ENCODE results near the gene BACH2.

BACH2 gene

DNA sequence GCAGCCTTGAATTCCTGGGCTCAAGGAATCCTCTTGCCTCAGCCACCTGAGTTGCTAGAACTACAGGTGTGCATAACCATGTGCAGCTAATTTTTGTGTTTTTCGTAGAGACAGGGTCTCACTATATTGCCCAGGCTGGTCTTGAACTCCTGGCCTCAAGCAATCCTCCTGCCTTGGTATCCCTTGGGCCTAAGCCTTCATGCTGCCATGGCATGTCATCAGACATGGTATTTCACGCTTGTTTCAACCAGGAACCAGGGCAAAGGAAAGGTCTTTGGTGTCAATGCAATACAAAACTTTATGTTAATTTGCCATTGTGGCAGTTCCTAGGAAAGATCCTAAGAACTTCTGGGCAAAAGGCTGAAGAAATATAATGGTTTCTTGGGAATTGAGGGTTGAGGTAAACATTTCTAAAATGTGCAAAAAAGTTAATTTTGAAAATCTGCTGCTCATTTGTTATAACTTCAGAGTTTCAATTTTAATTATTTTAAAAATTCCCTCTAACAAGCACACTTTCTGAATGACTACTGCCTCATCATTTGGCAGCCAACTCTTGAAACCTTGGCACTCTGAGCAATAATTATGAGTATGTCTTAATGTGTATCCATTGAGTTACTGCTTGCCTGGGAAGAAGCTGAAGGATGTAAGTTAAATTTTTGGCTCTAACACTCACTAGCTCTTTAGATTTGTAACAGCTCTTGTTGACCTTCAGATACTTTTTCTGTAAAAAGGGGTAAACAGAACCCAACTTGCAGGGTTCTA is 248.3 kb downstream of the BACH2 start:
- TF ChIP-seq, protein P1, sequence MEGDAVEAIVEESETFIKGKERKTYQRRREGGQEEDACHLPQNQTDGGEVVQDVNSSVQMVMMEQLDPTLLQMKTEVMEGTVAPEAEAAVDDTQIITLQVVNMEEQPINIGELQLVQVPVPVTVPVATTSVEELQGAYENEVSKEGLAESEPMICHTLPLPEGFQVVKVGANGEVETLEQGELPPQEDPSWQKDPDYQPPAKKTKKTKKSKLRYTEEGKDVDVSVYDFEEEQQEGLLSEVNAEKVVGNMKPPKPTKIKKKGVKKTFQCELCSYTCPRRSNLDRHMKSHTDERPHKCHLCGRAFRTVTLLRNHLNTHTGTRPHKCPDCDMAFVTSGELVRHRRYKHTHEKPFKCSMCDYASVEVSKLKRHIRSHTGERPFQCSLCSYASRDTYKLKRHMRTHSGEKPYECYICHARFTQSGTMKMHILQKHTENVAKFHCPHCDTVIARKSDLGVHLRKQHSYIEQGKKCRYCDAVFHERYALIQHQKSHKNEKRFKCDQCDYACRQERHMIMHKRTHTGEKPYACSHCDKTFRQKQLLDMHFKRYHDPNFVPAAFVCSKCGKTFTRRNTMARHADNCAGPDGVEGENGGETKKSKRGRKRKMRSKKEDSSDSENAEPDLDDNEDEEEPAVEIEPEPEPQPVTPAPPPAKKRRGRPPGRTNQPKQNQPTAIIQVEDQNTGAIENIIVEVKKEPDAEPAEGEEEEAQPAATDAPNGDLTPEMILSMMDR (IDR thresholded peaks at IDR 0.05; ENCODE audit: insufficient read depth, low read length): no peak
- no peak for TF ChIP-seq GABPA (IDR thresholded peaks at IDR 0.05; ENCODE audit: low read depth)
- TF ChIP-seq POLR2AphosphoS5 (IDR thresholded peaks at IDR 0.05; ENCODE audit: low read depth): no peak
- TF ChIP-seq, protein P2, sequence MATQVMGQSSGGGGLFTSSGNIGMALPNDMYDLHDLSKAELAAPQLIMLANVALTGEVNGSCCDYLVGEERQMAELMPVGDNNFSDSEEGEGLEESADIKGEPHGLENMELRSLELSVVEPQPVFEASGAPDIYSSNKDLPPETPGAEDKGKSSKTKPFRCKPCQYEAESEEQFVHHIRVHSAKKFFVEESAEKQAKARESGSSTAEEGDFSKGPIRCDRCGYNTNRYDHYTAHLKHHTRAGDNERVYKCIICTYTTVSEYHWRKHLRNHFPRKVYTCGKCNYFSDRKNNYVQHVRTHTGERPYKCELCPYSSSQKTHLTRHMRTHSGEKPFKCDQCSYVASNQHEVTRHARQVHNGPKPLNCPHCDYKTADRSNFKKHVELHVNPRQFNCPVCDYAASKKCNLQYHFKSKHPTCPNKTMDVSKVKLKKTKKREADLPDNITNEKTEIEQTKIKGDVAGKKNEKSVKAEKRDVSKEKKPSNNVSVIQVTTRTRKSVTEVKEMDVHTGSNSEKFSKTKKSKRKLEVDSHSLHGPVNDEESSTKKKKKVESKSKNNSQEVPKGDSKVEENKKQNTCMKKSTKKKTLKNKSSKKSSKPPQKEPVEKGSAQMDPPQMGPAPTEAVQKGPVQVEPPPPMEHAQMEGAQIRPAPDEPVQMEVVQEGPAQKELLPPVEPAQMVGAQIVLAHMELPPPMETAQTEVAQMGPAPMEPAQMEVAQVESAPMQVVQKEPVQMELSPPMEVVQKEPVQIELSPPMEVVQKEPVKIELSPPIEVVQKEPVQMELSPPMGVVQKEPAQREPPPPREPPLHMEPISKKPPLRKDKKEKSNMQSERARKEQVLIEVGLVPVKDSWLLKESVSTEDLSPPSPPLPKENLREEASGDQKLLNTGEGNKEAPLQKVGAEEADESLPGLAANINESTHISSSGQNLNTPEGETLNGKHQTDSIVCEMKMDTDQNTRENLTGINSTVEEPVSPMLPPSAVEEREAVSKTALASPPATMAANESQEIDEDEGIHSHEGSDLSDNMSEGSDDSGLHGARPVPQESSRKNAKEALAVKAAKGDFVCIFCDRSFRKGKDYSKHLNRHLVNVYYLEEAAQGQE (IDR thresholded peaks at IDR 0.05; ENCODE audit: insufficient replicate concordance, low read depth): no peak
- no peak for TF ChIP-seq SPI1 (IDR thresholded peaks at IDR 0.05; ENCODE audit: borderline replicate concordance, low read depth)
- Histone ChIP-seq H3K27ac (replicated peaks) (no peak overlapping the region), H3K27me3 (ENCODE audit: insufficient read depth, poor library complexity, severe bottlenecking) (no peaks in the 10 kb centered on the region), H3K4me3 (replicated peaks; ENCODE audit: insufficient read depth, low read length) (no peak overlapping the region)
- no peak for DNase-seq (ENCODE audit: low read depth in 1 of 2, low spot score in 1 of 2)

DNA sequence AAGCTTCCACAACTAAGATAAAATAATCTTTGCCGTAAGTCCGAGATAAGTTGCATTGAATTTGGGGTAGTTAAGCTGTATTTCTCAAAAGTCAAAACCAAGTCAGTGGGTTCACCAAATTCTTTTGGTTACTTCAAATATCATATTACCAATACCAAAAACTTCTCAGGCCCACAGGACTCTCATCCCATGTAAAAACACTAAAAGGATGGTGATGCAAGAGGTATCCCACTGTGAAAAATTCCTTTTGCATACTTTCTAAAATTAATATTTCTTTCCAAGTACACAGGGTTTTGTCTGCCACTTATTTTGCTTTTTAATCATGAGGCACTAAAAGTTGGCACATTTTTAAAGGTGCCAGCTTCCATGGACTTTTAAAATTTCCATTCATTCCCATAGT is 251.1 kb downstream of the BACH2 start:
- Histone ChIP-seq H3K4me3 (replicated peaks; ENCODE audit: insufficient read depth, low read length) (no peak overlapping the region), H3K27me3 (ENCODE audit: insufficient read depth, poor library complexity, severe bottlenecking) (no peaks in the 10 kb centered on the region), H3K27ac (replicated peaks) (no peak overlapping the region)
- DNase-seq (ENCODE audit: low read depth in 1 of 2, low spot score in 1 of 2): no peak
- TF ChIP-seq GABPA (IDR thresholded peaks at IDR 0.05; ENCODE audit: low read depth): no peak
- no peak for TF ChIP-seq SPI1 (IDR thresholded peaks at IDR 0.05; ENCODE audit: borderline replicate concordance, low read depth)
- TF ChIP-seq POLR2AphosphoS5 (IDR thresholded peaks at IDR 0.05; ENCODE audit: low read depth): no peak

DNA sequence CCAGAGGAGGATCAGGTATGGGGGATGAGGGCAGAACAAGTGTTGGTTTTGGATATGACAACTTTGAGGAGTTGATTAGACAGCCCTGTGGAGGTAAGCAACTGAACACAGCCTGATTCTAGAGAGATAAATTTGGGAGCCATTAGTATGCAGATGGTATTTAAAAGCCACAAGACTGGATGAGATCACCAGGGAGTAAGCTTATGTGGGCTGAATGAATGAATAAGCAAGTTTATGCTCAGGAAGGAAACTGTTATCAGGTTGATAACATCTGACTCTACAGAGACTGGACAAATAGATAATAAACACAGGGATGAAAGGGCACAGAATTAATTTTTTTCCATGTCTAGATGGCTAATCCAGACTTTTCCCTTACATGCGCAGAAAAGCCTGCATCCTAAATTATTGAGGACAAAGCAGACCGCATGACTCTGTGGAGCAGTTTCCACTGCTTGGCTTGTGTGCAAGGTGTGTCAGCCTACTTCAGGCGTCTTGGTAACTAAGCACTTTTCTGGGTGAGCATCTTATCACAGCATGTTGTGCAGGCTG is 251.7 kb downstream of the BACH2 start:
- TF ChIP-seq, protein P2 (IDR thresholded peaks at IDR 0.05; ENCODE audit: insufficient replicate concordance, low read depth): no peak
- TF ChIP-seq POLR2AphosphoS5 (IDR thresholded peaks at IDR 0.05; ENCODE audit: low read depth) (no peak), GABPA (IDR thresholded peaks at IDR 0.05; ENCODE audit: low read depth) (no peak), SPI1 (IDR thresholded peaks at IDR 0.05; ENCODE audit: borderline replicate concordance, low read depth) (no peak)
- TF ChIP-seq, protein P1 (IDR thresholded peaks at IDR 0.05; ENCODE audit: insufficient read depth, low read length): no peak
- Histone ChIP-seq H3K27me3 (ENCODE audit: insufficient read depth, poor library complexity, severe bottlenecking) (no peaks in the 10 kb centered on the region), H3K27ac (replicated peaks) (no peak overlapping the region), H3K4me3 (replicated peaks; ENCODE audit: insufficient read depth, low read length) (no peak overlapping the region)
- DNase-seq (ENCODE audit: low read depth in 1 of 2, low spot score in 1 of 2): no peak

DNA sequence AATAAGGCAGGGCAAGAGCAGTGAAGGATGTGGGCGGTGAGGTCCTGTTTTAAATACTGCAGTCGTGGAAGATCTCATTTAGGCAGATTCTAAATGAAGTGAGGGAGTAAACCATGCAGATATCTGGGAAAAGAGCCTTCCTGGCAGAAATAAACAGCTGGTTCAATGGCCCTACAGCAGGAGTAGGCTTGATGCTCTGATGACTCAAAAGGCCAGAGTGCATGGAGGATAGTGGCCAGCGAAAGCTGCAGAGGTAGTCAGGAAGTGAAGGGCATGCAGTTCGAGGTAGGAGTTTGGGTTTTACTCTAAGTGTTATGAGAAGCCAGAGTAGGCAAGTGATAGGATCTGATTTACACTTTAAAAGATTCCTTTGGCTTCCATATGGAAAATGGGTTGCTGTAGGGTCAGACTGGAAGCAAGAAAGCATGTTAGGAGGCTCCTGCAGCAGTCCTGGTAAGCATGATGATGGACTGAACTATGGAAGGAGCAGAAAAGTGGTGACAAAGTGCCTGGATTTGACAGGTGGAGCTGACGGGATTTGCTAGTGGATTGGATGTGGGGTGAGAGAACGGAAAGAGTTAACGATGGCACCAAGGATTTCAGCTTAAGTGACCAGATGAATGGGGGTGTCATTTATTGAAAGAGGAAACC is 252.3 kb downstream of the BACH2 start:
- TF ChIP-seq GABPA (IDR thresholded peaks at IDR 0.05; ENCODE audit: low read depth) (no peak), SPI1 (IDR thresholded peaks at IDR 0.05; ENCODE audit: borderline replicate concordance, low read depth) (no peak), POLR2AphosphoS5 (IDR thresholded peaks at IDR 0.05; ENCODE audit: low read depth) (no peak)
- TF ChIP-seq, protein P1 (IDR thresholded peaks at IDR 0.05; ENCODE audit: insufficient read depth, low read length): no peak
- TF ChIP-seq, protein P2 (IDR thresholded peaks at IDR 0.05; ENCODE audit: insufficient replicate concordance, low read depth): no peak
- Histone ChIP-seq H3K27me3 (ENCODE audit: insufficient read depth, poor library complexity, severe bottlenecking) (no peaks in the 10 kb centered on the region), H3K4me3 (replicated peaks; ENCODE audit: insufficient read depth, low read length) (no peak overlapping the region), H3K27ac (replicated peaks) (no peak overlapping the region)
- no peak for DNase-seq (ENCODE audit: low read depth in 1 of 2, low spot score in 1 of 2)
